ENCODE measurements around the gene SMAD3.

- TF ChIP-seq, protein P1, sequence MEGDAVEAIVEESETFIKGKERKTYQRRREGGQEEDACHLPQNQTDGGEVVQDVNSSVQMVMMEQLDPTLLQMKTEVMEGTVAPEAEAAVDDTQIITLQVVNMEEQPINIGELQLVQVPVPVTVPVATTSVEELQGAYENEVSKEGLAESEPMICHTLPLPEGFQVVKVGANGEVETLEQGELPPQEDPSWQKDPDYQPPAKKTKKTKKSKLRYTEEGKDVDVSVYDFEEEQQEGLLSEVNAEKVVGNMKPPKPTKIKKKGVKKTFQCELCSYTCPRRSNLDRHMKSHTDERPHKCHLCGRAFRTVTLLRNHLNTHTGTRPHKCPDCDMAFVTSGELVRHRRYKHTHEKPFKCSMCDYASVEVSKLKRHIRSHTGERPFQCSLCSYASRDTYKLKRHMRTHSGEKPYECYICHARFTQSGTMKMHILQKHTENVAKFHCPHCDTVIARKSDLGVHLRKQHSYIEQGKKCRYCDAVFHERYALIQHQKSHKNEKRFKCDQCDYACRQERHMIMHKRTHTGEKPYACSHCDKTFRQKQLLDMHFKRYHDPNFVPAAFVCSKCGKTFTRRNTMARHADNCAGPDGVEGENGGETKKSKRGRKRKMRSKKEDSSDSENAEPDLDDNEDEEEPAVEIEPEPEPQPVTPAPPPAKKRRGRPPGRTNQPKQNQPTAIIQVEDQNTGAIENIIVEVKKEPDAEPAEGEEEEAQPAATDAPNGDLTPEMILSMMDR (IDR thresholded peaks at IDR 0.05): no peak
- no peak for TF ChIP-seq POLR2A (IDR thresholded peaks at IDR 0.05)
These were observed 58.7 kb downstream of the SMAD3 start for GRCh38 chr15:67124111-67124510.
